HepG2 (cell line): Measurements from ENCODE around the gene IRX2. TPM values are rescaled to one million over a fixed set of nuclear protein-coding genes. Genes with fewer than 3 reads are reported as not detected.

Experiments
- ATAC-seq: fragments of 200-7000 bp; cut with Tn5 transposase; 3 replicates; pipeline ENCODE4 v1.9.1; 2020; ENCODE audit warnings: mild to moderate bottlenecking, moderate library complexity
- BruUV-seq: library from RNA; stranded (reverse); fragments of 400-500 nt; replicated peaks from 2 replicates; lab custom pipeline; 2021; lab: Mats Ljungman, UMichigan
- CTCF ChIA-PET: fragments of 300-600 bp; formaldehyde crosslinking; extraction: SDS; loops from one replicate; lab custom pipeline; 2021; ENCODE audit warnings: low total read pairs, inconsistent platforms, low intra/inter-chr PET ratio; lab: Yijun Ruan, JAX
- POLR2A ChIA-PET: fragments of 350-600 bp; sonication (Branson Sonifier 250); formaldehyde crosslinking; loops from one replicate; lab custom pipeline; 2020; ENCODE audit warnings: antibody characterized with exemption, inconsistent platforms; lab: Yijun Ruan, JAX
- DNase-seq: peaks from one replicate; pipeline ENCODE4 v3.0.0-alpha.2; 2015; ENCODE audit warnings: low spot score
- FAIRE-seq: peaks from 3 replicates; lab custom pipeline; 2011; peaks lifted over from hg19 to GRCh38; lab: Jason Lieb, UNC
- H2AFZ ChIP-seq: one replicate; pipeline ENCODE4 v1.6.1; 2011; ENCODE audit warnings: low read length, inconsistent platforms
- H3K27ac ChIP-seq: fragments of 300-600 bp; 3 replicates; pipeline ENCODE4 v1.8.0; 2011; ENCODE audit warnings: mixed run types, mild to moderate bottlenecking, mixed read lengths, low read length, inconsistent platforms; ENCODE audit not compliant: insufficient read depth; ENCODE audit errors: extremely low read length
- H3K27me3 ChIP-seq, 2 experiments: fragments of 200-600 bp in 1 of 2; 2 replicates in 1 of 2; 3 replicates in 1 of 2; pipeline versions ENCODE4 v1.6.0 to v1.8.0; 2011; ENCODE audit warnings: low read length in 2 of 2, mild to moderate bottlenecking in 2 of 2, moderate library complexity in 2 of 2, inconsistent platforms in 1 of 2; ENCODE audit not compliant: insufficient read depth in 2 of 2, control insufficient read depth in 1 of 2
- H3K36me3 ChIP-seq, 2 experiments: fragments of 200-600 bp in 1 of 2; replicated peaks in 1 of 2; 2 replicates in 1 of 2; 3 replicates in 1 of 2; pipeline versions ENCODE4 v1.5.1 to v1.8.0; 2011; ENCODE audit warnings: low read length in 2 of 2, inconsistent platforms in 1 of 2; ENCODE audit not compliant: insufficient read depth in 2 of 2, control insufficient read depth in 1 of 2
- H3K4me1 ChIP-seq: 2 replicates; pipeline ENCODE4 v1.5.1; 2012; ENCODE audit warnings: low read length, inconsistent platforms; ENCODE audit not compliant: insufficient read depth
- H3K4me2 ChIP-seq: 2 replicates; pipeline ENCODE4 v1.6.0; 2011; ENCODE audit warnings: low read depth, low read length, inconsistent platforms
- H3K4me3 ChIP-seq, 3 experiments: fragments of 200-600 bp in 1 of 3; sonication (generic), shearing (Covaris generic) in 1 of 3; replicated peaks in 1 of 3; 2 replicates each; pipeline ENCODE4 v1.5.1; 2011 to 2016; ENCODE audit warnings: low read length in 3 of 3, inconsistent platforms in 2 of 3, low read depth in 2 of 3, mild to moderate bottlenecking in 2 of 3, control low read depth in 1 of 3, mixed read lengths in 1 of 3; ENCODE audit not compliant: insufficient read depth in 1 of 3
- H3K79me2 ChIP-seq: one replicate; pipeline ENCODE4 v1.6.1; 2011; ENCODE audit warnings: low read length, inconsistent platforms; ENCODE audit not compliant: insufficient read depth
- H3K9ac ChIP-seq: 2 replicates; pipeline ENCODE4 v1.6.0; 2011; ENCODE audit warnings: mild to moderate bottlenecking, low read depth, low read length, inconsistent platforms; ENCODE audit not compliant: insufficient read depth
- H3K9me3 ChIP-seq: 2 replicates; pipeline ENCODE4 v1.5.1; 2012; ENCODE audit warnings: mild to moderate bottlenecking, low read length
- H4K20me1 ChIP-seq: 2 replicates; pipeline ENCODE4 v1.6.0; 2011; ENCODE audit warnings: inconsistent platforms, mild to moderate bottlenecking, low read length, moderate library complexity; ENCODE audit not compliant: insufficient read depth
- CHD2 ChIP-seq: IDR thresholded peaks from 2 replicates; pipeline ENCODE4 v1.6.1; 2011; ENCODE audit warnings: low read depth, low read length, improper control_type of control experiment
- DNMT1 ChIP-seq: sonication (generic); formaldehyde crosslinking; IDR thresholded peaks from 2 replicates; pipeline ENCODE4 v1.5.1; 2020; ENCODE audit warnings: mild to moderate bottlenecking, missing genetic modification reagents
- GLI4 ChIP-seq: sonication (generic); formaldehyde crosslinking; IDR thresholded peaks from 2 replicates; pipeline ENCODE4 v1.5.1; 2020; ENCODE audit warnings: missing genetic modification reagents, mild to moderate bottlenecking, moderate library complexity, borderline replicate concordance
- SETDB1 ChIP-seq: sonication (generic); formaldehyde crosslinking; IDR thresholded peaks from 2 replicates; pipeline ENCODE4 v1.5.1; 2020; ENCODE audit warnings: missing genetic modification reagents, mild to moderate bottlenecking, borderline replicate concordance
- SIN3A ChIP-seq: IDR thresholded peaks from 2 replicates; pipeline ENCODE4 v1.6.1; 2011; ENCODE audit warnings: low read depth, mild to moderate bottlenecking, control low read depth, low read length, borderline replicate concordance
- TFDP1 ChIP-seq: IDR thresholded peaks from 2 replicates; pipeline ENCODE4 v1.6.1; 2016; ENCODE audit warnings: missing compliant biosample characterization, missing genetic modification reagents, borderline replicate concordance
- ZBTB10 ChIP-seq: sonication (generic); formaldehyde crosslinking; IDR thresholded peaks from 2 replicates; pipeline ENCODE4 v1.4.0; 2020; ENCODE audit warnings: missing genetic modification reagents, borderline replicate concordance
- ZNF414 ChIP-seq: sonication (generic); formaldehyde crosslinking; IDR thresholded peaks from 2 replicates; pipeline ENCODE4 v1.5.0; 2020; ENCODE audit warnings: missing genetic modification reagents
- ZNF430 ChIP-seq: sonication (generic); formaldehyde crosslinking; IDR thresholded peaks from 2 replicates; pipeline ENCODE4 v1.9.0; 2021; ENCODE audit warnings: mild to moderate bottlenecking, missing genetic modification reagents
- ZNF441 ChIP-seq: sonication (generic); formaldehyde crosslinking; IDR thresholded peaks from 2 replicates; pipeline ENCODE4 v1.7.0; 2021; ENCODE audit warnings: missing genetic modification reagents, borderline replicate concordance
- ZNF777 ChIP-seq: sonication (generic); formaldehyde crosslinking; IDR thresholded peaks from 2 replicates; pipeline ENCODE4 v1.4.0; 2020; ENCODE audit warnings: missing genetic modification reagents
- ZNF878 ChIP-seq: sonication (generic); formaldehyde crosslinking; IDR thresholded peaks from 2 replicates; pipeline ENCODE4 v1.8.1; 2023; ENCODE audit warnings: mild to moderate bottlenecking, missing genetic modification reagents, moderate library complexity
- WGBS: methylation state at CpG from one replicate; pipeline ENCODE4 v1.1.6; 2017; ENCODE audit warnings: low lambda C conversion rate; 5-methylcytosine and 5-hydroxymethylcytosine counted together
- in situ Hi-C: cut with HindIII; loops from 2 replicates; pipeline ENCODE4 v1.10.0; 2017; ENCODE audit warnings: low pct_unique_long_range_greater_than_20kb; ENCODE audit not compliant: extremely low pct_ligation_motif_present
- intact Hi-C: fragments of 100-400 bp; cut with micrococcal nuclease; formaldehyde crosslinking; loops from one replicate; pipeline ENCODE4 v1.10.0; 2022; ENCODE audit not compliant: unreplicated experiment
- polyA plus RNA-seq, 8 experiments: library from polyadenylated mRNA; depleted of rRNA in 3 of 8; stranded (reverse) in 7 of 8; unstranded in 1 of 8; fragments of >200 nt; fragmentation: Illumina TruSeq in 4 of 8; extraction: Trizol in 4 of 8; gene quantifications; 2 replicates each; pipeline versions ENCODE4 v1.2.1 to v1.2.3, GENCODE V29; 2011 to 2016; ENCODE audit warnings: low read depth in 4 of 8, missing spikeins in 1 of 8, mixed read lengths in 1 of 8; ENCODE audit not compliant: insufficient read depth in 1 of 8
- total RNA-seq, 5 experiments: library from RNA; depleted of rRNA; stranded (reverse); fragments of >200 nt; fragmentation: Illumina TruSeq; extraction: Trizol; gene quantifications; 2 replicates each; pipeline ENCODE4 v1.2.3, GENCODE V29; 2016; ENCODE audit warnings: low read depth in 1 of 5

Gene IRX2
- total and polyA plus RNA-seq, 2 of the 13 experiments (the other 11 are each of a cell fraction or from before 2014, with no cell fraction given), result not detected

- TF ChIP-seq TFDP1 (CRISPR knock-in tag) (no peak), ZNF414 (CRISPR knock-in tag) (no peak), ZNF430 (CRISPR knock-in tag) (no peak)
Observed at GRCh38 chr5:2737273-2738155, 14.0 kb downstream of the IRX2 start (continued).

- H3K27ac ChIP-seq, result no peak overlapping the region
- WGBS, result 34% methylated on average over 6 of the region's 8 CpGs
- no peak overlapping the region for H3K4me3 ChIP-seq
- H3K4me2 ChIP-seq, result no peak overlapping the region
- in situ Hi-C loops (loop anchor here (25.0 kb wide), 1 partner anchor 525 kb away; no protein-coding TSS in a partner anchor), intact Hi-C loops (no loop called here)
- ChIA-PET CTCF (no interaction called here), POLR2A (no interaction called here)
- no peak overlapping the region for H3K9ac ChIP-seq
- no peak overlapping the region for H2AFZ ChIP-seq
- BruUV-seq, result no TSS peak
- no peak for ATAC-seq
- H3K79me2 ChIP-seq, result no peaks in the 10 kb centered on the region
- no peaks in the 10 kb centered on the region for H3K4me1 ChIP-seq
- H4K20me1 ChIP-seq, result no peaks in the 10 kb centered on the region
- TF ChIP-seq ZBTB10 (CRISPR knock-in tag) (no peak), GLI4 (CRISPR knock-in tag) (no peak), ZNF878 (CRISPR knock-in tag) (no peak), SETDB1 (CRISPR knock-in tag) (no peak), DNMT1 (no peak), CHD2 (no peak), SIN3A (no peak), ZNF777 (CRISPR knock-in tag) (no peak), ZNF441 (CRISPR knock-in tag) (no peak)
- FAIRE-seq, result no peak
- no peak for DNase-seq
- H3K9me3 ChIP-seq, result no peaks in the 10 kb centered on the region
- H3K27me3 ChIP-seq, result peaks cover 0 to 24% of the 10 kb centered on the region in 2 experiments; a peak in 4 of 5 replicates
- H3K36me3 ChIP-seq, result no peaks in the 10 kb centered on the region
Observed at GRCh38 chr5:2736872-2737271, 14.6 kb downstream of the IRX2 start.
